ENCODE results near the gene C16orf78.

DNA sequence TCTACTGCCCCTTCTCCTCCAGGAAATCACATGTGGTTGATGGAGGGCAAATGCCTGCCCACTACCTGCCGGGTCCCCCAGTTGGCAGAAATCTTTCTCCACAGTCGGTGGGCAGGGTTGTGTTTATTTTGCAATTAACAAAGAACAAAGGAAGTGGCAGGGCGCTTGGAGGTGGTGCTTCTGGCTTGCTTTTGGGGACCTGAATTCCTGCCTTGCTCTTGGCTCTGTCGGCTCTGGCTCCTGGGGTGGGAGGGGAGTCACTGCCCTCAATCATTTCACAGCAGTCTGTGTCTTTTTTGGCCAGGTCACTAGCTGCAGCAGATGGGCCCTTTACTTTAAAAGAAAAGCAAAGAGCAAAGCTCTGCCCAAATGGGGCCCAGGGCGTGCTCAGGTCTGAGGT is 69.2 kb downstream of the C16orf78 start:
- TF ChIP-seq CTCF (conservative IDR thresholded peaks at IDR 0.05; ENCODE audit: low read depth, low read length) = no peak
- TF ChIP-seq EZH2 (IDR thresholded peaks at IDR 0.05; ENCODE audit: borderline replicate concordance, low read depth, low read length, poor library complexity, severe bottlenecking) = no peak

Data from A673 (cell line).